Heart right ventricle (tissue), 16 donors: Measurements from ENCODE around the gene MRPS16. TPM values are rescaled to one million over a fixed set of nuclear protein-coding genes. Genes with fewer than 3 reads are reported as not detected.

Experiments used
- ATAC-seq, 8 donors: fragments of 200-7000 bp; cut with Tn5 transposase; one replicate each; pipeline ENCODE4 v1.9.1; 2020; ENCODE audit warnings: mild to moderate bottlenecking in 8 of 8, moderate library complexity in 8 of 8, moderate number of reproducible peaks in 1 of 8
- DNase-seq, 2 donors: peaks; one replicate each; pipeline ENCODE4 v3.0.0-alpha.2; 2020
- H3K27ac ChIP-seq, 10 donors: fragments of 200-600 bp; sonication (generic) in 2 of 10; one replicate each; pipeline versions ENCODE4 v1.5.0 to v1.8.0; 2020 to 2022; ENCODE audit warnings: mild to moderate bottlenecking in 3 of 10
- H3K27me3 ChIP-seq, 7 donors: fragments of 200-600 bp; one replicate each; pipeline ENCODE4 v1.8.0; 2021 to 2022; ENCODE audit warnings: mild to moderate bottlenecking in 2 of 7
- H3K36me3 ChIP-seq, 9 donors: fragments of 200-600 bp; sonication (generic) in 1 of 9; one replicate each; pipeline versions ENCODE4 v1.5.0 to v1.8.0; 2020 to 2022; ENCODE audit warnings: mild to moderate bottlenecking in 2 of 9
- H3K4me1 ChIP-seq, 9 donors: fragments of 200-600 bp; sonication (generic) in 1 of 9; one replicate each; pipeline versions ENCODE4 v1.5.0 to v1.8.0; 2020 to 2022; ENCODE audit warnings: mild to moderate bottlenecking in 4 of 9
- H3K4me3 ChIP-seq, 10 donors: fragments of 200-600 bp; sonication (generic) in 2 of 10; one replicate each; pipeline versions ENCODE4 v1.5.0 to v1.8.0; 2020 to 2022; ENCODE audit warnings: mild to moderate bottlenecking in 7 of 10, moderate library complexity in 2 of 10
- H3K9me3 ChIP-seq, 11 donors: fragments of 200-600 bp in 10 of 11; sonication (generic) in 2 of 11; one replicate each; pipeline versions ENCODE4 v1.5.0 to v1.8.0; 2013 to 2022; ENCODE audit warnings: mild to moderate bottlenecking in 2 of 11, control low read depth in 1 of 11, moderate library complexity in 1 of 11
- CTCF ChIP-seq, 9 donors: fragments of 200-600 bp; sonication (generic) in 2 of 9; IDR thresholded peaks; one replicate each; pipeline versions ENCODE4 v1.5.0 to v1.8.0; 2021 to 2022; ENCODE audit warnings: antibody characterized with exemption in 9 of 9, mild to moderate bottlenecking in 5 of 9, moderate library complexity in 1 of 9
- WGBS, 2 donors: extraction: QIAGEN DNeasy Blood & Tissue Kit; methylation state at CpG; one replicate each; pipeline ENCODE4 v1.1.7; 2013; ENCODE audit warnings: inconsistent platforms in 1 of 2; 5-methylcytosine and 5-hydroxymethylcytosine counted together
- intact Hi-C, 10 donors: fragments of 100-400 bp; cut with DNase I; formaldehyde crosslinking; loops; one replicate each; pipeline versions ENCODE4 v1.11.1 to v1.14.2; 2022
- polyA plus RNA-seq, 2 donors: library from polyadenylated mRNA; stranded (reverse); fragments of 200-250 nt; gene quantifications; one replicate each; pipeline ENCODE4 v1.2.3, GENCODE V29; 2013
- total RNA-seq, 10 donors: library from RNA; stranded (reverse); fragmentation: NEBNext Ultra II Directional in 3 of 10; extraction: Animal tissue kit (Norgen Biotek cat#: 25700) in 3 of 10; gene quantifications; one replicate each; pipeline versions ENCODE4 v1.2.1 to v1.2.4, GENCODE V29; 2021 to 2023
- donor health status: Arrhythmogenic right ventricular cardiomyopathy.
- donor health status: ischemic (EF 13 %, LVEDD 7.1; RV severe dilation, severe dysfunction).
- donor health status: healthy with polysubstance abuse.
- donor health status: DM: no; HTN: yes; CAD: no.
- donor health status: DM: no; HTN: no; CAD: no.
- donor health status: ischemic (EF 25% LVEDD 6.9; RV normal size, moderate dysfunction).
- donor health status: ischemic (EF 25% LVEDD 5.7; RV mildly dilated, moderate dysfunction).
- donor health status: healthy.
- donor health status: DM: yes; HTN: yes; CAD: no.
- donor health status: Ischemic cardiomyopathy.
- donor health status: ischemic (EF 35%, LVEDD 5.7; RV mildly dilated, moderate dysfunction).
- donor health status: nonischemic (EF 11% LVEDD 7.7; RV severe dilation, severe dysfunction).
- donor health status: DM: yes; HTN: yes; CAD: no.
- donor health status: PGD.
- donor health status: ischemic (EF 29% LVEDD 5.4; RV normal size, mild dysfunction).
- donor health status: nonischemic (EF 23%, LVEDD 6.1; RV moderate dilation, normal function).

The MRPS16 gene
- total and polyA plus RNA-seq, 12 donors: 65.4 to 115 (median 104) TPM

- TF ChIP-seq CTCF (IDR thresholded peaks at IDR 0.05): peak in 7 of 9 donors; percentile 26 to 56 (median 44)
- 37 to 56% methylated on average over 1 of the region's 1 CpG for WGBS, 2 donors
- Histone ChIP-seq H3K27me3 (no peaks in the 10 kb centered on the region), H3K36me3 (no peaks in the 10 kb centered on the region), H3K4me3 (no peak overlapping the region), H3K9me3 (peaks cover 0 to 10% (median 0%) of the 10 kb centered on the region in 11 donors), H3K27ac (no peak overlapping the region), H3K4me1 (no peaks in the 10 kb centered on the region)
- ATAC-seq: no peak
- intact Hi-C loops: no loop called here
- DNase-seq: no peak
Observed at GRCh38 chr10:73263693-73264347, 11.4 kb upstream of the MRPS16 start.

GRCh38 chr10:73262880-73263555 is 10.6 kb upstream of the MRPS16 start:
- TF ChIP-seq CTCF (IDR thresholded peaks at IDR 0.05): no peak
- DNase-seq: no peak
- Histone ChIP-seq H3K36me3 (no peaks in the 10 kb centered on the region), H3K27ac (no peak overlapping the region), H3K27me3 (no peaks in the 10 kb centered on the region), H3K4me3 (no peak overlapping the region), H3K4me1 (no peaks in the 10 kb centered on the region), H3K9me3 (peaks cover 0 to 16% (median 0%) of the 10 kb centered on the region in 11 donors)
- WGBS, 2 donors: 73 to 74% methylated on average over 5 of the region's 5 CpGs
- intact Hi-C loops: no loop called here
- ATAC-seq: no peak

GRCh38 chr10:73262105-73262730 is 9.8 kb upstream of the MRPS16 start:
- WGBS, 2 donors: 64 to 68% methylated on average over 4 of the region's 4 CpGs
- ATAC-seq: no peak
- intact Hi-C loops: no loop called here

More at GRCh38 chr10:73262105-73262730, 9.8 kb upstream of the MRPS16 start:
- no peaks in the 10 kb centered on the region for H3K36me3 ChIP-seq
- H3K27ac ChIP-seq: no peak overlapping the region
- DNase-seq: no peak
- no peak for TF ChIP-seq CTCF (IDR thresholded peaks at IDR 0.05)
- H3K27me3 ChIP-seq: no peaks in the 10 kb centered on the region
- H3K4me1 ChIP-seq: no peaks in the 10 kb centered on the region
- no peak overlapping the region for H3K4me3 ChIP-seq
- H3K9me3 ChIP-seq: peaks cover 0 to 16% (median 0%) of the 10 kb centered on the region in 11 donors
